ENCODE data around the gene THOC6. TPM values are rescaled to one million over a fixed set of nuclear protein-coding genes. Genes with fewer than 3 reads are reported as not detected.
"Not testable (repeated sequence)": the region's sequence is repeated elsewhere in the genome, so short reads cannot be mapped to it uniquely, and the experiment has no call there.

Gene THOC6
- total RNA-seq, 1 experiment from 2014 or later: 56.7 TPM

DNA sequence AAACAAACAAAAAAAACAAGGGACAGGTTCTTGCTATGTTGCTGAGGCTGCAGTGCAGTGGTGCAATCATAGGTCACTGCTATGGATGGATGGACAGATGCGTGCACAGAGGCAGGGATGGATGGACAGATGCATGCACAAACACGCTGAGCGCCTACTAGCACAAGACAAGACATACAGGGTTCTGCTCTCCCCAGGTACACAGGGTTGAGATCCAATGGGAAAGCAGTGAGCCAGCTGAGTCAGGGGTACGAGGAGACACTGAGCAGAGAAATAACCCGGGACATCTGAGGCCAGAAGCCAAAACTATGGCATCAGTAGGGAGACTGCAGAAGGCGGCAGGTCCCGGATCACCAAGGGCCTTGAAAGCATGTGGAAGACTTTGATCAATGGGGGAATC, 47.8 kb downstream of the THOC6 start:
- CTCF ChIA-PET: no interaction called here
- no peak for DNase-seq (ENCODE audit: low read depth, low spot score)
- intact Hi-C loops (cut with micrococcal nuclease; ENCODE audit: unreplicated experiment) (no loop called here), in situ Hi-C loops (cut with HindIII; ENCODE audit: low pct_unique_long_range_greater_than_20kb, low sequenced_read_pairs) (no loop called here)
- Histone ChIP-seq H3K27me3 (ENCODE audit: control insufficient read depth, insufficient read depth, low read length) (no peaks in the 10 kb centered on the region), H3K4me1 (ENCODE audit: control insufficient read depth, insufficient read depth, low read length) (no peaks in the 10 kb centered on the region), H3K9me3 (ENCODE audit: control insufficient read depth, insufficient read depth, low read depth, low read length) (no peaks in the 10 kb centered on the region), H3K36me3 (ENCODE audit: control insufficient read depth, insufficient read depth, low read length) (no peaks in the 10 kb centered on the region), H3K27ac (ENCODE audit: low read length) (no peak overlapping the region), H3K4me3 (ENCODE audit: low read depth in 2 of 2, low read length in 2 of 2) (no peak overlapping the region)
- ATAC-seq: no peak
- TF ChIP-seq SIN3A (IDR thresholded peaks at IDR 0.05; ENCODE audit: borderline replicate concordance, insufficient read depth, low read depth, low read length) (no peak), TCF7L2 (IDR thresholded peaks at IDR 0.05; ENCODE audit: low read depth, low read length) (no peak), POLR2AphosphoS5 (IDR thresholded peaks at IDR 0.05; ENCODE audit: low read depth, low read length) (no peak), REST (IDR thresholded peaks at IDR 0.05; ENCODE audit: insufficient read depth in 1 of 2, low read depth in 2 of 2, low read length in 1 of 2) (no peak), CTCF (IDR thresholded peaks at IDR 0.05) (no peak)
- no TSS peak for BruUV-seq (replicated peaks)
- POLR2A ChIA-PET: no interaction called here

GRCh38 chr16:3072148-3072547, 48.3 kb downstream of the THOC6 start:
- H3K4me3 ChIP-seq (ENCODE audit: low read depth in 2 of 2, low read length in 2 of 2); H3K27ac ChIP-seq (ENCODE audit: low read length); DNase-seq (ENCODE audit: low read depth, low spot score); intact Hi-C loops (cut with micrococcal nuclease; ENCODE audit: unreplicated experiment); H3K36me3 ChIP-seq (ENCODE audit: control insufficient read depth, insufficient read depth, low read length); H3K27me3 ChIP-seq (ENCODE audit: control insufficient read depth, insufficient read depth, low read length); ATAC-seq; POLR2A ChIA-PET; in situ Hi-C loops (cut with HindIII; ENCODE audit: low pct_unique_long_range_greater_than_20kb, low sequenced_read_pairs); BruUV-seq (replicated peaks); H3K4me1 ChIP-seq (ENCODE audit: control insufficient read depth, insufficient read depth, low read length); CTCF ChIA-PET; H3K9me3 ChIP-seq (ENCODE audit: control insufficient read depth, insufficient read depth, low read depth, low read length): not testable (repeated sequence)

DNA sequence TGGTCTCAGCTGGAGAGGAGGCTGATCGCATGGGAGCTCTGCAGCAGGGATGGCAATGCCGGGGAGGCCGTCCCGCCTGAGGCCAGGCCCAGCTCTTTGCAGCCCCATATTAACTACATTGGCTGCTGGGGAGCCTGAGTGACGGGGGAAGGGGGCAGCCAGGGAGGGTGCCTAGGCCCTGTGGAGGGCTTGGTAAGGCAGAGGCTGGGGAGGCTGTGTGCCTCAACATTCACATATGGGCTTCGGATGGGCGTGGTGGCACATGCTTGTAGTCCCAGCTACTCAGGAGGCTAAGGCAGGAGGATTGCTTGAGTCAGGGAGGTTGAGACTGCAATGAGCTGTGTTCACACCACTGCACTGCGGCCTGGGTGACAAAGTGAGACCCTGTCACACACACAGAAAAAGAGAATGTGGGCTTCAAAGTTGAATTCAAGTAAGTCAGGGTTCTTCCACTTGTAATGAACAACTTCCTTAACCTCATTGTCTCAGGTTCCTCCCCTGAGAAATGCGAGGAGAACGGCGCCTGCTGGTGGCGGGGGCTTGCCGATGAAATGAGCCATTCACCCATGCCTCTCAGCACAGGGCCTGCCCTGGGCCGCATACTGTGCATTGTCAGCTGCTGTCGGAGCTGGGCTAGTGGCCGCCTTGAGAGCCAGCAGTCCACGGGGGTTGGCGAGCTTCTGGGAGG, 48.9 kb downstream of the THOC6 start:
- ATAC-seq, CTCF ChIA-PET: not testable (repeated sequence)

More for the DNA sequence above, 48.9 kb downstream of the THOC6 start:
- BruUV-seq (replicated peaks); H3K36me3 ChIP-seq (ENCODE audit: control insufficient read depth, insufficient read depth, low read length); H3K9me3 ChIP-seq (ENCODE audit: control insufficient read depth, insufficient read depth, low read depth, low read length); intact Hi-C loops (cut with micrococcal nuclease; ENCODE audit: unreplicated experiment); in situ Hi-C loops (cut with HindIII; ENCODE audit: low pct_unique_long_range_greater_than_20kb, low sequenced_read_pairs); H3K27me3 ChIP-seq (ENCODE audit: control insufficient read depth, insufficient read depth, low read length); POLR2A ChIA-PET; DNase-seq (ENCODE audit: low read depth, low spot score); H3K4me3 ChIP-seq (ENCODE audit: low read depth in 2 of 2, low read length in 2 of 2); H3K27ac ChIP-seq (ENCODE audit: low read length); H3K4me1 ChIP-seq (ENCODE audit: control insufficient read depth, insufficient read depth, low read length): not testable (repeated sequence)
